ENCODE results near the gene FCMR.

Gene FCMR, protein sequence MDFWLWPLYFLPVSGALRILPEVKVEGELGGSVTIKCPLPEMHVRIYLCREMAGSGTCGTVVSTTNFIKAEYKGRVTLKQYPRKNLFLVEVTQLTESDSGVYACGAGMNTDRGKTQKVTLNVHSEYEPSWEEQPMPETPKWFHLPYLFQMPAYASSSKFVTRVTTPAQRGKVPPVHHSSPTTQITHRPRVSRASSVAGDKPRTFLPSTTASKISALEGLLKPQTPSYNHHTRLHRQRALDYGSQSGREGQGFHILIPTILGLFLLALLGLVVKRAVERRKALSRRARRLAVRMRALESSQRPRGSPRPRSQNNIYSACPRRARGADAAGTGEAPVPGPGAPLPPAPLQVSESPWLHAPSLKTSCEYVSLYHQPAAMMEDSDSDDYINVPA

DNA sequence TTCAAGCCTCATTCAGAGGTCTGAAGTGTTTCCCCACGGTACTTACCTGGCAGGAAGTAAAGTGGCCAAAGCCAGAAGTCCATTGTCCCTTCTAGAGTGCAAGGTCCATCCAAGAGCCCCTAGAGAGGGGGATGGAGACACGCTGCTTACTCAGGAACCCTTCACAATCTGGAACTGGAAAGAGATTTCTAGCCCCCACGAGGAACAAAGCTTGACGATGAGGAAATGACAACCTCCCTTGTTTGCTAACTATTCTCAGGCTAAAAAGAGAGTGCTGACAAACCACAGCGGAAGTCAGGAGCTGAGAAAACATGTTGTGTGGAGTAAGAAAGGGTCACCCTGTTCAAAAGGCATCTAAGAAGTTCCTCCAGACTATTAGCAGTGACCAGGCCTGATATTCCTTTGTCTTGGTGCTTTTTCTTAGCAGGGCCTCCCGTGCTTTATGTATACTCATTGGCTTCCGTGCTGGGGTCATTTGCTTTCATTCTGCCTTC, at the start of gene FCMR:
Gene FCMR (minus strand): TSS at position 170 of the 494 bp plus-strand sequence. CDS start 87 bp downstream, at position 83.
- DNase-seq: no peak

DNA sequence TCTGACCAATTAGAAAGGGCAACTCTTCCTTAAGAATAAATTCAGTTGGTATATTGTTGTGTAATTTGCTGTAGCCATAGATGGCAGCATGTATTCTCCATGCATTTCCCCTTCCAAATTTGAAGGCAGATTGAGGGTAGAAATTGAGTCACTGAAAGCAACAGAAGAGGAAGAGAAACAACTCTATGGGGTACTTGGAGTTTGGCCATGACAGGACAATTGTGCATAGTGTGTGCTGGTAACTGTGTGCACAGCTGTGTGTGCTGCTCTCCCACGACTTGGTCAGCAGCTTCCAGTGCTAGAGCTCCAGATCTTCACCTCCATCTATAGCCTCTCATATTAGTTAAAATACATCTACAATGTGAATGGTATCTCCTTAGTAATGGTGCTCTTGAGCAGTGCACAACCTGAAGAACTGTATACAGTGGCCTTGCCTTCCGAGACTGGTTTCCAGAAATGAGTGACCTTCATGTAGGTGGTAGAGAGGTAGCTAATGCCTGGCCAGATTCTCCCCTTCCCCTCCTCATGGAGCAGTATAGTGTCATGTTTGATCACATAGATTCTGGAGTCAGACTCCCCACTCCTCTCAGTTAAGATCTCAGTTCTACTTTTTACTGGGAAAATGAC, 49.4 kb upstream of the FCMR start:
- no peak for DNase-seq

DNA sequence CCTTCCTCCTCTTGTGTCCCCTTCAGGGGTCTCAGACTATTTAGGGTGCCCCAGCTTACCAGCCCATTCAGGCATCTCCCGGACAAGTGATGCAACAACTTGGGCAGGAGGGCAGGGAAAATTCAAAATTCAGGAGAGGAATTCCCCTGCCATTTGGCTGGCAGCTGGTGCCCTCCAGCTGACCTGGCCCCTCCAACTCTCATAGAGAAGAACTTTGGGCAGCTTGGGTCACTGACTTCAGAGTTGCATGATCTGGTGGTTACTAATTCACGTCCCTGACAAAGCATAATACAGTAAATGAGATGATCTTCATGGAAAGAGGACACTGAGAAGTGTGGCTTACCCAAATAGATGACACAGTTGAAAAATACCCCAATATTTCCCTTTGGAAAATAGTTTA, 48.7 kb upstream of the FCMR start, which contains the start of gene FCAMR:
Gene FCAMR (minus strand): TSS at position 15 of the 400 bp plus-strand sequence. CDS start 335 bp downstream, outside the sequence.
- DNase-seq: no peak

GRCh38 chr1:206969090-206969489, 47.3 kb upstream of the FCMR start:
- no peak for DNase-seq

DNA sequence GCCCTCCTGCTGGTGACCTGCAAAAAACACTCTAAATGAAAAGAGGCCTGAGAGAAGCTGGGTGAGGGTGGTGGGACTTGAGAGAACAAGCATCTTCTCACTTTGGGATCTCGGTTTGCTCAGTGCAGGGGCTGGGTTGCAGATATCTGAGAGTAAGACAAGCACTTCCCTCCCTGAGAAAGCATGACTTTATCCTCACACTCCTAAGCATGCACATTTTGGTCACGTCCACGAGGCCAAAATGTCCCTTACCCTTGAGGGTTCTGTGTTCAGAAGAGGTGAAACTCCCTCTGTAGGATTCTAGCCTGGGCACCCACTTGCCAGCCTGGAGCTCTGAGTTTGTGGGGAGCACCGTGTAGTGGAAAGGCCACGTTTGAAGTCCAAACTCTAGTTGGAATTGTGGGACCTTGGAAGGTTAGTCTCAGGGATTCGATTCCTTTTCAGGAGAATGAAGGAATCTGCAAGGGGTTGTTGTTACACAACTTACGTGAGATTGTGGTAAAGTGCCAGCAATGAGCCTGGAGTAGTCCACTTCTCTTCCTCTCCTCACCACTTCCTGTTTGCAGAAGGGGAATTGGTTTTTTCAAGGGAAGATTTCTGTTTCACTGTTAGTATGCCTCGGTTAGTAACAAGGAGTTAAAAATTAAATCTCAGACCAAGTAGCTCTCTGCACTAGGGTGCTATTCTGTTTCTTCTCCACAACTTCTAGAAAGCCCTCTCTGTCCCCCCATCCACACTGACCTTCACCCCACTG, 45.5 kb upstream of the FCMR start:
- DNase-seq: peak; percentile 21

- DNase-seq: no peak
Measured at GRCh38 chr1:206965781-206966180, 44.0 kb upstream of the FCMR start.

GRCh38 chr1:206963740-206964139, 42.0 kb upstream of the FCMR start:
- no peak for DNase-seq

GRCh38 chr1:206963119-206963712, 41.5 kb upstream of the FCMR start:
- DNase-seq: peak; percentile 22

DNA sequence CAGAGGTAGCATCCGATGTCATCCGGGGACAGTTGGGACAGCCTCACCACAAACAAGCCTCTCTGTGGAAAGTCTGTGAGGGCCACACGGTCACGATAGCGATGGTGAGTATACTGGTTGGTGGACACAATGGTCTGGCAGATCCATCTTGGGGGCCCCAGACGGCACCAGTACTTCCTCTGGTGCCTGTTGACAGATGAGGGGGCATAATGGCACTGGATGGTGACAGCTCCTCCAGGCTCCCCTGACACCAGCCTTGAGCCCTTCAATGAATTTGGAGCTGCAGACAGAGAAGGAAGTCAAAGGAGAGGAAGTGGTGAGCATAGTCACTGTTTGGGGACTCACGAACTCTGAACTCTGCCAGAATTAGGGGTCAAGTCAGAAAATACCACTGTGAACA, 40.5 kb upstream of the FCMR start:
- no peak for DNase-seq

GRCh38 chr1:206961668-206962067, 39.9 kb upstream of the FCMR start:
- DNase-seq: no peak

GRCh38 chr1:206960676-206961386, 39.1 kb upstream of the FCMR start:
- DNase-seq: no peak

DNA sequence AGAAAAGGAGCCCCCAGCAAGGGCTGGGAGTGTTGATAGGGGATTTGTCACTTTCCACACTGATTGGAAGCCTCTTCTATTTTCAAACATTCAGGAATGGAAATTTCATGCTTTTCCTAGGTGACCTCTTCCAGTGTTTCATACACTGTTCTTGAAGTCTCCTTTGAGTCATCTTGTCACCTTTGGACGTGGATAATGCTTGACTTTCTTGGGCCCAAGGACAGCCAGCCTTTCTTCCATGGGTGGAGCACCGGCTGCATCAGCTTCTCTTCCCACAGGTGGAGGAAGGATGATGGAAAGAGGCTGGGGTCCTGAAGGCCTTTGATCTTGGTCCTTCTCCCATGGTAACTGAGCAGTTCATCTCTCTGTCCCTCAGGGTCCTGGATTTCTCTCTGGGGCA, 36.4 kb upstream of the FCMR start:
- DNase-seq: no peak

GRCh38 chr1:206957639-206958038, 35.9 kb upstream of the FCMR start:
- DNase-seq: no peak

- DNase-seq: no peak
Measured at GRCh38 chr1:206955476-206956451, 34.0 kb upstream of the FCMR start.

DNA sequence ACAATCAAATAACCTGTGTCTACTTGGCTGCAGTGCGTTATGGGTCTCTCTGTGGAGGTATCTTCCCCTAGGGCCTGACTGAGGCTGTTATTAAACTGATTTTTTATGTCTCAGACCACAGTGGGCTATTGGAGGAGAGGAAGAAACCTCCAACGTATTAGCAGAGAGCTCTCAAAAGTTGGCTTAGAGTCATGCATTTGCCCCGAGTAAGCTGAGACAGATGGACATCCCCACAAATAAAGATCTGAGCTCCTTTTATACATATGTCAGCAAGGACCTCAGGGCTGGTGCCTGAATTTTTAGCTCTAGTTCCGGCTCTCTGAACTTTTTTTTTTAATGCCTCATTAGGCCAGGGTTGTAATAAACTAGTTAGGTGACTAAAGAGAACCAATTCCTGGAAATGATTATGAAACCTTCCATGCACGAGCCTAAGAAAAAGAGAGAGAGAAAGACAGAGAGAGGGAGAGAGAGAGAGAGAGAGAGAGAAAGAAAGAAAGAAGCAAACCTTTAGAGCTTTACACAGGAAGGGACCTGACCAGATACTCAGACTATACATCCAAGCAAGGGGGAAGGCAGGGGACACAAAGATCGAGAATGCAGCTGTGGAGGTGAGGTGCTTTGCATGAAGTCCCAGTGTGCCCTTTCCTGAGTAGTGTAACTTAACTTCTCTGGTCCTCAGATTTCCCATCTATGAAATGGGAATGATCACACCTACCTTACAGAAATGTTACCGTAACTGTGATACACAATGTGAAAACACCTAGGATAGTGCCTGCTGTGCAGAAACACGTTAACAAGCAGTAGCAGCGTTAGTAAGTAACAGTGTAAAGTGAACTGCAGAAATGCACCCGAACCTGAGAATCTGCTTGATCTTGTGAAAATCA, 33.0 kb upstream of the FCMR start:
- no peak for DNase-seq

DNA sequence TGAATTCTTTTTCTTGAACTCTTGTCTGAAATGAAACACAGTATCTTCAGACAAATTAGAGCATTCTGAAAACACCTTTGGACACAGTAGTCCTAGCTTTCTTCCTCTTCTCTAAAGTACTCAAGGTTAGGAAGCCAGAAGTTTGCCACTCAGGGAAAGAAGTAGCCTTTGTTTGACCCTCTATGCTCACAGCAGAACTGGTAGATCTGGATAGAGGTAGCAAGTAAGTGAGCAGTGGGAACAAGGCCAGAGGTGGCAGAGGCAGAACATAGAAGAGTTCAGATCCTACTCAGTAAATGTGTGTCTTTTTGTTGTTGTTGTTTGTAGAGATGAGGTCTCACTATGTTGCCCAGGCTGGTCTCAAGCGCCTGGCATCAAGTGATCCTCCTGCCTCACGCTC, 31.9 kb upstream of the FCMR start:
- no peak for DNase-seq

DNA sequence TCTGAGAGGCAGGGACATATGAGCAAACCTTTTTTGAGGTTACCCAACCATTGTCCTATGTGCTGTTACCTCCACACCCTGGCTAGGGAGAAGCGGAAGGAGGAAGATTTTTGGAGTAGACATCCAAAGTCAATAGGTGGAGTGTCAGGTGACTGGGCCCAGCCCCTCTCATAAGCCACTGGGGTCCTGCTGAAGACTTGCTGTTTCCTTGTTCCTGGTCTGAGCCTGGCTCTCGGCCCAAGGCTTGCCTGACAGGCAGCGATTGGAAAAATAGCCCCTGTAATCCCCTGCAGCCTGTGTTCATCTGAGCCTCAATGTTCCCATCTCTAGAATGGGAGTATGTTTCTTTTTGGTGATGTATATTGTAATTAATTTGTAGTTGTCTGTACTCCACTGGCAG, 31.4 kb upstream of the FCMR start:
- no peak for DNase-seq

- no peak for DNase-seq
Measured at GRCh38 chr1:206952171-206952570, 30.4 kb upstream of the FCMR start.

DNA sequence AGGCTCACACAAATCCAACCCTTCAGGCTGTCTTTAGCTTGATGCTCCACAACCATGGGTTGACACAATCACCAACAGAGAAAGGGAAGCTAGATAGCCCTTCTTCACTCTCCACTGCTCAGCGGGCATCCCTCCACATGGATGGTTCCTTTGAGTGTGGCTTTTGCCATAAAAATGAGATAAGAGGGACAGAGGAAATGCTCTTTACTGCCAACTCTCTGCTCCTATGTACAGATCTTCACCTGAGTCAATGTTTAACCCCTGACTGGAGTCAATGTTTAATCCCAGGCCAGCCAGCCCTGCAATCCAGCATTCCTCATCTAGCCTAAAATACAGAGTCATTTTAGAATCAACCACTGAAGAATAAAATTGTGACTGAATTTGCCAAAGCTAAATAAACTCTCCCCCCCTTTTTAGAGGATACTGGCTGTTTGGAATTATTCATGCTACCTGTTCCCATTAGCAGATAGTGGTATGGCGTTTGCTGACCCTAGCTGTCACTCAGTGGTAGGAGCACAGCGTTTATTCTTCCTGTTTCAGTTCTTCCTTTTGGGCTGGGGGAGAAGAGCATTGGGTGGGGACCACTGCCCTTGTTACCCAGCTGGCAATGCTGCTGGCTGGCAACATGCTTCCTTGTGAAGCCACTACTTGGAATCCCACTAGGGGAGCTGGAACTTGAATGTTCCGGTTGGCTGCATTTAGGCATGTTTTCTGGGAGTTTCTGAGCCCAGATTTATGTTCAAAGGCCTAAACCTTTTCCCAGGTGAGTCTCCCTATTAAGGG, 29.8 kb upstream of the FCMR start:
- no peak for DNase-seq
